GM19328 (cell line): ENCODE data around the gene GALNT8.
"Not testable (repeated sequence)": the region's sequence is repeated elsewhere in the genome, so short reads cannot be mapped to it uniquely, and the experiment has no call there.

ENCODE experiments used
- ATAC-seq: cut with Tn5 transposase; IDR thresholded peaks from one replicate; pipeline ENCODE4 v1.9.1; 2021; ENCODE audit warnings: mild to moderate bottlenecking, moderate library complexity; ENCODE audit not compliant: unreplicated experiment

Gene GALNT8

GRCh38 chr12:4742416-4742970, 22.3 kb downstream of the GALNT8 start:
- no peak for ATAC-seq

- ATAC-seq, result no peak
Measured at GRCh38 chr12:4743046-4743445, 22.8 kb downstream of the GALNT8 start.

GRCh38 chr12:4744709-4745108, 24.5 kb downstream of the GALNT8 start:
- ATAC-seq, result no peak

GRCh38 chr12:4745249-4745648, 25.0 kb downstream of the GALNT8 start:
- ATAC-seq, result no peak

- ATAC-seq, result not testable (repeated sequence)
Measured at GRCh38 chr12:4751654-4752053, 31.5 kb downstream of the GALNT8 start.

GRCh38 chr12:4762773-4763172, 42.6 kb downstream of the GALNT8 start:
- ATAC-seq, result no peak

- no peak for ATAC-seq
Measured at GRCh38 chr12:4763549-4763948, 43.3 kb downstream of the GALNT8 start.

GRCh38 chr12:4766445-4766844, 46.2 kb downstream of the GALNT8 start:
- no peak for ATAC-seq

GRCh38 chr12:4767186-4767585, 47.0 kb downstream of the GALNT8 start:
- no peak for ATAC-seq

- ATAC-seq, result no peak
Measured at GRCh38 chr12:4768341-4768740, 48.1 kb downstream of the GALNT8 start.

- no peak for ATAC-seq
Measured at GRCh38 chr12:4769073-4769472, 48.9 kb downstream of the GALNT8 start.

GRCh38 chr12:4771172-4771959, 51.2 kb downstream of the GALNT8 start:
- no peak for ATAC-seq

GRCh38 chr12:4771960-4772566, 51.9 kb downstream of the GALNT8 start:
- ATAC-seq, result no peak

GRCh38 chr12:4775936-4776335, 55.7 kb downstream of the GALNT8 start:
- no peak for ATAC-seq

- ATAC-seq, result no peak
Measured at GRCh38 chr12:4779749-4780148, 59.5 kb downstream of the GALNT8 start.

GRCh38 chr12:4780641-4781611, 60.7 kb downstream of the GALNT8 start:
- ATAC-seq, result no peak

- ATAC-seq, result no peak
Measured at GRCh38 chr12:4784404-4785054, 64.3 kb downstream of the GALNT8 start.

- no peak for ATAC-seq
Measured at GRCh38 chr12:4786795-4787194, 66.6 kb downstream of the GALNT8 start.

GRCh38 chr12:4787965-4788364, 67.8 kb downstream of the GALNT8 start:
- ATAC-seq, result no peak

- no peak for ATAC-seq
Measured at GRCh38 chr12:4789776-4790175, 69.6 kb downstream of the GALNT8 start.

GRCh38 chr12:4791497-4791896, 71.3 kb downstream of the GALNT8 start:
- no peak for ATAC-seq
